Astrocyte (in vitro differentiated cells and primary cell): ENCODE data around the gene EIF3J.

Experiments
- CTCF ChIP-seq: IDR thresholded peaks from 2 replicates; pipeline ENCODE4 v1.5.1; 2011; ENCODE audit warnings: low read depth, mild to moderate bottlenecking, inconsistent platforms, low read length, moderate library complexity; ENCODE audit not compliant: insufficient read depth
- EZH2 ChIP-seq: IDR thresholded peaks from 2 replicates; pipeline ENCODE4 v1.6.1; 2012; ENCODE audit warnings: mild to moderate bottlenecking, low read length, inconsistent platforms; ENCODE audit not compliant: insufficient read depth

DNA sequence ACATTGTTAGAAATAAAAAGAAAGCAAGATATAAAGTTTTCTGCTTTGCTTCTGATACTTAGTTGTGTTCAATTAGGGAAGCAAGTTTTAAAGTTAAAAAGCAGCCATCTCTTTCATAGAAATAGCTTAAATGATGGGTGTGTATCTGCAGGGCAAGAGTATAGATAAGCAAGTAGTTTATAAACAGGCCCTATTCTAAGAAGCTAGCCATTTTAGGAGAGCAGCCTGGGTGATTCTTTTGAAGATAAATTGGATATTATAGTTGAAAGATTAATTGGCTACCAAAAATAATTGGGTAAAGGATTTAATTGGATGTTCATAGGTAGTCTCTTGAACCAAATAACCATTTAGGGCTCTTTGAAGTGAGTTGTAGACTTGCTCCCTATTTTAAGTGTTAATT, 5.6 kb downstream of the EIF3J start:
- TF ChIP-seq CTCF (no peak), EZH2 (no peak)
